ENCODE results near the gene DMPK.

DNA sequence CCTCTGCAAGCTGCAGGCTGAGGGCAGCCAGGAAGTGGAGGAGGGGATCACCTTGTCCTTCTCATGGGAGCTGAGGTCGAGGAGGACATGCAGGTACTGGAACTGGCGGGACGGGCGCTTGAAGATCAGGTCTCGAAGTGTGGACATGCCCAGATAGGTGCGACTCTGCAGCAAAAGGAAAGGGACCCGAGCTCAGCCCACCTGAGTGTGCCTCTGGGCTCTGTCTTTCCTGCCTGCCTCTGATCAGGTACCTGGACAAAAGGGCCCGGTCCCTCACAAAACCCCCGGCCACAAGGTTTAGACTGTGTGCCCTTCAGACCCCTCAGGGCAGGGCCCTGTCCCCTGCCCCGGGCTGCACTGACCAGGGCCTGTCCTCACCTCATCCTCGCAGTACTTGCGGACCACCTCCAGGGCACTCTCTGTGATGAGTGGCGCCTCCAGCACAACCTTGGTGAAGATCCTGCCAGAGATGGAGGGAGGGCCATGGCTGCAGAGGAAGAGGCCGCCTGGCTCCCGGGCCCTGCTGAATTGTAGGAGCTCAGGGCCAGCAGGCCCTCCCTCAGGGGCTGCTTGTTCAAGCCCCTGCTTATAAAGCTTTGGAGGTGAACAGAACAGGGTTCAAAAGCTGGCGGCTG, 45.3 kb upstream of the DMPK start:
- TF ChIP-seq, protein P1, sequence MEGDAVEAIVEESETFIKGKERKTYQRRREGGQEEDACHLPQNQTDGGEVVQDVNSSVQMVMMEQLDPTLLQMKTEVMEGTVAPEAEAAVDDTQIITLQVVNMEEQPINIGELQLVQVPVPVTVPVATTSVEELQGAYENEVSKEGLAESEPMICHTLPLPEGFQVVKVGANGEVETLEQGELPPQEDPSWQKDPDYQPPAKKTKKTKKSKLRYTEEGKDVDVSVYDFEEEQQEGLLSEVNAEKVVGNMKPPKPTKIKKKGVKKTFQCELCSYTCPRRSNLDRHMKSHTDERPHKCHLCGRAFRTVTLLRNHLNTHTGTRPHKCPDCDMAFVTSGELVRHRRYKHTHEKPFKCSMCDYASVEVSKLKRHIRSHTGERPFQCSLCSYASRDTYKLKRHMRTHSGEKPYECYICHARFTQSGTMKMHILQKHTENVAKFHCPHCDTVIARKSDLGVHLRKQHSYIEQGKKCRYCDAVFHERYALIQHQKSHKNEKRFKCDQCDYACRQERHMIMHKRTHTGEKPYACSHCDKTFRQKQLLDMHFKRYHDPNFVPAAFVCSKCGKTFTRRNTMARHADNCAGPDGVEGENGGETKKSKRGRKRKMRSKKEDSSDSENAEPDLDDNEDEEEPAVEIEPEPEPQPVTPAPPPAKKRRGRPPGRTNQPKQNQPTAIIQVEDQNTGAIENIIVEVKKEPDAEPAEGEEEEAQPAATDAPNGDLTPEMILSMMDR (IDR thresholded peaks at IDR 0.05), result no peak
- TF ChIP-seq POLR2A (IDR thresholded peaks at IDR 0.05), result no peak

Measured in body of pancreas (tissue), 4 donors.